Esophagus muscularis mucosa (tissue), 3 donors: ENCODE measurements around the gene AHNAK2.
"Not testable (repeated sequence)": the region's sequence is repeated elsewhere in the genome, so short reads cannot be mapped to it uniquely, and the experiment has no call there.

Source experiments
- CTCF ChIP-seq, 3 experiments: fragments of 200-600 bp in 2 of 3; fragments of 450-650 bp in 1 of 3; sonication (generic) in 2 of 3; IDR thresholded peaks; one replicate each; pipeline ENCODE4 v1.5.1; 2017 to 2019; ENCODE audit warnings: antibody characterized with exemption in 3 of 3, mild to moderate bottlenecking in 2 of 3, moderate library complexity in 1 of 3
- POLR2A ChIP-seq: fragments of 450-650 bp; IDR thresholded peaks from one replicate; pipeline ENCODE4 v1.6.1; 2017; ENCODE audit warnings: antibody characterized with exemption, moderate library complexity, mild to moderate bottlenecking, low read depth
- POLR2AphosphoS5 ChIP-seq, 2 donors: sonication (generic); formaldehyde crosslinking; IDR thresholded peaks; one replicate each; pipeline ENCODE4 v1.6.1; 2017; ENCODE audit warnings: antibody characterized with exemption in 2 of 2

- not testable (repeated sequence) for TF ChIP-seq POLR2AphosphoS5 (IDR thresholded peaks at IDR 0.05); CTCF (IDR thresholded peaks at IDR 0.05); POLR2A
Observed at GRCh38 chr14:104949406-104949955, 28.7 kb downstream of the AHNAK2 start.
